OCI-LY1 (cell line): Measurements from ENCODE around the gene PIK3C2G.

Experiments
- EZH2 ChIP-seq: fragments of 200-600 bp; sonication (generic), shearing (Covaris generic); IDR thresholded peaks from 2 replicates; pipeline ENCODE4 v1.8.0; 2017; ENCODE audit warnings: borderline replicate concordance, mixed run types, mild to moderate bottlenecking, antibody characterized with exemption, low read length, moderate library complexity, mixed read lengths
- TF ChIP-seq, protein P1 (sequence below): fragments of 200-600 bp; sonication (generic), shearing (Covaris generic); IDR thresholded peaks from 2 replicates; pipeline ENCODE4 v1.5.1; 2017; ENCODE audit warnings: mild to moderate bottlenecking, antibody characterized with exemption, low read length, moderate library complexity, mixed read lengths

DNA sequence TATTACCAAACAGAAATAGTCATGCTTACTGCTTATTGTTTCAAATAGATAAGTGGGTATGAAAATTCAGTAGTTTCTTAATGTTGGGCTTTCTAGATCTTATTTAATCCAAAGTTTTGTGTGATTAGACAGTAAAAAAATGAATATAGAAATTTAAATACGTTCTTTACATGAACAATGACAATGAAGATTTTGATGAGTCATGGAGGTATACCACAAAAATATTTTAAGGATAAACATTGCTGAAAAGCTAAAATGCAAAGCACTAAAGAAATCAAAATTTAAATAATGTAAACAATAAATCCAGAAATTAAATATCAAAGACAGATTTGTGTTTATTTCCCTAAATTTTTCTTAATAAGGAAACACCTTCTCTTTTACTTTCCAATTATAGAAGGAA, 78.3 kb downstream of the PIK3C2G start:
- TF ChIP-seq, protein P1, sequence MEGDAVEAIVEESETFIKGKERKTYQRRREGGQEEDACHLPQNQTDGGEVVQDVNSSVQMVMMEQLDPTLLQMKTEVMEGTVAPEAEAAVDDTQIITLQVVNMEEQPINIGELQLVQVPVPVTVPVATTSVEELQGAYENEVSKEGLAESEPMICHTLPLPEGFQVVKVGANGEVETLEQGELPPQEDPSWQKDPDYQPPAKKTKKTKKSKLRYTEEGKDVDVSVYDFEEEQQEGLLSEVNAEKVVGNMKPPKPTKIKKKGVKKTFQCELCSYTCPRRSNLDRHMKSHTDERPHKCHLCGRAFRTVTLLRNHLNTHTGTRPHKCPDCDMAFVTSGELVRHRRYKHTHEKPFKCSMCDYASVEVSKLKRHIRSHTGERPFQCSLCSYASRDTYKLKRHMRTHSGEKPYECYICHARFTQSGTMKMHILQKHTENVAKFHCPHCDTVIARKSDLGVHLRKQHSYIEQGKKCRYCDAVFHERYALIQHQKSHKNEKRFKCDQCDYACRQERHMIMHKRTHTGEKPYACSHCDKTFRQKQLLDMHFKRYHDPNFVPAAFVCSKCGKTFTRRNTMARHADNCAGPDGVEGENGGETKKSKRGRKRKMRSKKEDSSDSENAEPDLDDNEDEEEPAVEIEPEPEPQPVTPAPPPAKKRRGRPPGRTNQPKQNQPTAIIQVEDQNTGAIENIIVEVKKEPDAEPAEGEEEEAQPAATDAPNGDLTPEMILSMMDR, result no peak
- TF ChIP-seq EZH2, result no peak
